PC-3 (cell line): ENCODE data around the gene ENTPD2. TPM values are rescaled to one million over a fixed set of nuclear protein-coding genes. Genes with fewer than 3 reads are reported as not detected.

Source experiments
- ATAC-seq: fragments of 200-7000 bp; cut with Tn5 transposase; 2 replicates; pipeline ENCODE4 v1.9.1; 2020; ENCODE audit warnings: mild to moderate bottlenecking, moderate library complexity
- BruUV-seq: library from RNA; stranded (reverse); fragments of 400-500 nt; replicated peaks from 2 replicates; lab custom pipeline; 2021; lab: Mats Ljungman, UMichigan
- CTCF ChIA-PET: fragments of 300-600 bp; sonication (Branson Sonifier 250); formaldehyde crosslinking; loops from one replicate; lab custom pipeline; 2022; ENCODE audit warnings: antibody characterized with exemption; lab: Charles Lee
- POLR2A ChIA-PET: fragments of 300-600 bp; sonication (Branson Sonifier 250); formaldehyde crosslinking; loops from one replicate; lab custom pipeline; 2022; ENCODE audit warnings: antibody characterized with exemption; ENCODE audit not compliant: unreplicated experiment; lab: Charles Lee
- DNase-seq: peaks from one replicate; pipeline ENCODE4 v3.0.0-alpha.2; 2015
- H2AFZ ChIP-seq: fragments of 300-600 bp; sonication (generic); 2 replicates; pipeline ENCODE4 v1.6.0; 2016; ENCODE audit warnings: antibody characterized with exemption, low read length
- H3F3A ChIP-seq: fragments of 300-600 bp; sonication (generic); one replicate; pipeline ENCODE4 v1.6.0; 2017; ENCODE audit warnings: antibody characterized with exemption, low read length, control low read depth, mild to moderate bottlenecking; ENCODE audit not compliant: unreplicated experiment
- H3K27ac ChIP-seq: fragments of 300-600 bp; sonication (generic); 2 replicates; pipeline ENCODE4 v1.5.1; 2016; ENCODE audit warnings: mild to moderate bottlenecking, low read length
- H3K27me3 ChIP-seq: fragments of 300-600 bp; sonication (generic); 2 replicates; pipeline ENCODE4 v1.6.1; 2016; ENCODE audit warnings: low read length, mixed read lengths
- H3K36me3 ChIP-seq: fragments of 300-600 bp; sonication (generic); 2 replicates; pipeline ENCODE4 v1.6.1; 2016; ENCODE audit warnings: low read depth, mixed run types, low read length, mixed read lengths
- H3K4me1 ChIP-seq: fragments of 300-600 bp; sonication (generic); 2 replicates; pipeline ENCODE4 v1.5.1; 2016; ENCODE audit warnings: low read length; ENCODE audit not compliant: insufficient read depth
- H3K4me2 ChIP-seq: fragments of 300-600 bp; sonication (generic); 2 replicates; pipeline ENCODE4 v1.6.0; 2016; ENCODE audit warnings: low read length
- H3K4me3 ChIP-seq: fragments of 300-600 bp; sonication (generic); 2 replicates; pipeline ENCODE4 v1.5.1; 2016; ENCODE audit warnings: mild to moderate bottlenecking, low read length, mixed read lengths
- H3K79me2 ChIP-seq: fragments of 300-600 bp; sonication (generic); 2 replicates; pipeline ENCODE4 v1.6.1; 2017; ENCODE audit warnings: low read length, mixed read lengths
- H3K9ac ChIP-seq: fragments of 300-600 bp; sonication (generic); 2 replicates; pipeline ENCODE4 v1.6.0; 2016; ENCODE audit warnings: mild to moderate bottlenecking, low read length
- H3K9me2 ChIP-seq: fragments of 300-600 bp; sonication (generic); replicated peaks from 2 replicates; pipeline ENCODE4 v1.6.1; 2016; ENCODE audit warnings: mixed run types, low read length, mixed read lengths
- H3K9me3 ChIP-seq: fragments of 300-600 bp; sonication (generic); 2 replicates; pipeline ENCODE4 v1.6.1; 2016; ENCODE audit warnings: low read length, mixed read lengths
- H4K20me1 ChIP-seq: fragments of 300-600 bp; sonication (generic); 2 replicates; pipeline ENCODE4 v1.6.1; 2016; ENCODE audit warnings: low read length, mixed read lengths
- EZH2 ChIP-seq: fragments of 300-600 bp; sonication (generic); IDR thresholded peaks from one replicate; pipeline ENCODE4 v1.6.1; 2017; ENCODE audit warnings: antibody characterized with exemption, mild to moderate bottlenecking, low read length; ENCODE audit not compliant: unreplicated experiment
- EZH2phosphoT487 ChIP-seq: fragments of 300-600 bp; sonication (generic); IDR thresholded peaks from 2 replicates; pipeline ENCODE4 v1.6.1; 2018; ENCODE audit warnings: mild to moderate bottlenecking, antibody characterized with exemption, low read length, borderline replicate concordance
- intact Hi-C: fragments of 100-400 bp; cut with micrococcal nuclease; formaldehyde crosslinking; loops from 2 replicates; pipeline ENCODE4 v1.9.0; 2023
- total RNA-seq: library from RNA; depleted of rRNA; stranded (reverse); fragments of >200 nt; gene quantifications from 2 replicates; pipeline ENCODE4 v1.2.3, GENCODE V29; 2014
- TF ChIP-seq, protein P1 (sequence below): fragments of 300-600 bp; sonication (generic); conservative IDR thresholded peaks from 2 replicates; pipeline ENCODE4 v1.5.1; 2017; ENCODE audit warnings: antibody characterized with exemption, low read depth, mild to moderate bottlenecking, low read length

Gene ENTPD2
- total RNA-seq, 1 experiment from 2014 or later, result 1.3 TPM

- no TSS peak for BruUV-seq
- Histone ChIP-seq H3K9ac (no peak overlapping the region), H3K4me3 (no peak overlapping the region), H3K4me1 (peaks cover 29% of the 10 kb centered on the region), H3K9me3 (no peaks in the 10 kb centered on the region), H3K36me3 (no peaks in the 10 kb centered on the region), H3K9me2 (no peaks in the 10 kb centered on the region), H3K4me2 (no peak overlapping the region), H4K20me1 (no peaks in the 10 kb centered on the region), H3K79me2 (peaks cover 18% of the 10 kb centered on the region), H3K27me3 (no peaks in the 10 kb centered on the region), H3F3A (no peaks in the 10 kb centered on the region), H2AFZ (no peak overlapping the region), H3K27ac (no peak overlapping the region)
- intact Hi-C loops, result no loop called here
- ChIA-PET CTCF (no interaction called here), POLR2A (no interaction called here)
- ATAC-seq, result no peak
- DNase-seq, result no peak
- TF ChIP-seq EZH2 (no peak), EZH2phosphoT487 (no peak)
- TF ChIP-seq, protein P1, sequence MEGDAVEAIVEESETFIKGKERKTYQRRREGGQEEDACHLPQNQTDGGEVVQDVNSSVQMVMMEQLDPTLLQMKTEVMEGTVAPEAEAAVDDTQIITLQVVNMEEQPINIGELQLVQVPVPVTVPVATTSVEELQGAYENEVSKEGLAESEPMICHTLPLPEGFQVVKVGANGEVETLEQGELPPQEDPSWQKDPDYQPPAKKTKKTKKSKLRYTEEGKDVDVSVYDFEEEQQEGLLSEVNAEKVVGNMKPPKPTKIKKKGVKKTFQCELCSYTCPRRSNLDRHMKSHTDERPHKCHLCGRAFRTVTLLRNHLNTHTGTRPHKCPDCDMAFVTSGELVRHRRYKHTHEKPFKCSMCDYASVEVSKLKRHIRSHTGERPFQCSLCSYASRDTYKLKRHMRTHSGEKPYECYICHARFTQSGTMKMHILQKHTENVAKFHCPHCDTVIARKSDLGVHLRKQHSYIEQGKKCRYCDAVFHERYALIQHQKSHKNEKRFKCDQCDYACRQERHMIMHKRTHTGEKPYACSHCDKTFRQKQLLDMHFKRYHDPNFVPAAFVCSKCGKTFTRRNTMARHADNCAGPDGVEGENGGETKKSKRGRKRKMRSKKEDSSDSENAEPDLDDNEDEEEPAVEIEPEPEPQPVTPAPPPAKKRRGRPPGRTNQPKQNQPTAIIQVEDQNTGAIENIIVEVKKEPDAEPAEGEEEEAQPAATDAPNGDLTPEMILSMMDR, result no peak
Measured at GRCh38 chr9:137082222-137082924, 28.5 kb upstream of the ENTPD2 start.

DNA sequence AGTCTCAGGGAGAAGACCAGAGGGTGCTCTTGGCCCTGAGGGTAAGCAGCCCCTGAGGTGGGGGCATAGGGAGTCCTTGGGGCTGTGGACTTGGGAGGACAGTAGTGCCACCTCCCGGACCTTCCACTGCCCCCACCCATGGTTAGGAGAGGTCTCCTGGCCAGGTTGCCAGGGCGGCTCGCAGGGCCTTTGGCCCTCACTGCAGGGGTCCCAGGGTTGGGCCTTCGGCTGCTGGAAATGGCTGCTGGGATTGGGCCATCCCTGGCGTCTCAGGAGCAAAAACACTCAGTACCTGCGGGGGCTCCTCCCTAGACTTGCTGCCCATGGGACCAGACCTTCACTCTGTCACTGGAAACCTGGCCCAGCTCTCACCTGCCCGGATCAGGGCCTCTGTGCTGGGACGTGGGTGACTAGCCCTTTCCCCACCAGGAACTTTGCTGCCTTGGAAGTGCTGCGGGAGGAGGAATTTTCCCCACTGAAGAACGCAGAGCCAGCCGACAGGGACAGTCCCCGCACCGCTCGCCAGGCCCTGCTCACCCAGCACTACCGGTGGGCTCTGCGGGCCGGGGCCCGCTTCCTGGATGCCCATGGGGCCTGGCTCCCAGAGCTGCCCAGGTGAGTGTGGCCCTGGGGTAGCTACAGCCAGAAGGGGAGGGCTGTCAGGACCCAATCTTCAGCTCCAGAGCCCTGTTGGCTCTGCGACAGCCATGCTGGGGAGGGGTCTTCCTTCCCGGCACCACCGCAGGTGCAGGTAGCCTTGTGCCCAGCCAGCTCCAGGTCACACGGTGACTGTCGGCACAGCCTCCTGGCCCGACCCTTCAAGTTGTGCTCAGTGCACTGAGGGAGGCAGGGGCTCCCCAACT lies 26.6 kb upstream of the ENTPD2 start:
- H3K4me3 ChIP-seq, result no peak overlapping the region
- no peak for DNase-seq
- no peaks in the 10 kb centered on the region for H3F3A ChIP-seq
- no peaks in the 10 kb centered on the region for H3K36me3 ChIP-seq
- POLR2A ChIA-PET, result no interaction called here
- peaks cover 19% of the 10 kb centered on the region for H3K4me1 ChIP-seq
- no TSS peak for BruUV-seq
- no peaks in the 10 kb centered on the region for H3K27me3 ChIP-seq
- H3K9me2 ChIP-seq, result no peaks in the 10 kb centered on the region
- no peak overlapping the region for H2AFZ ChIP-seq
- H3K9me3 ChIP-seq, result no peaks in the 10 kb centered on the region
- no peaks in the 10 kb centered on the region for H4K20me1 ChIP-seq
- H3K27ac ChIP-seq, result no peak overlapping the region
- no peak for TF ChIP-seq EZH2
- TF ChIP-seq, protein P1, result no peak
- CTCF ChIA-PET, result no interaction called here
- no peak overlapping the region for H3K9ac ChIP-seq
- H3K4me2 ChIP-seq, result no peak overlapping the region
- ATAC-seq, result no peak
- intact Hi-C loops, result no loop called here
- peaks cover 8% of the 10 kb centered on the region; the same call in 1 of the 2 replicates for H3K79me2 ChIP-seq

GRCh38 chr9:137079401-137079787 lies 25.5 kb upstream of the ENTPD2 start:
- Histone ChIP-seq H3K4me3 (no peak overlapping the region), H3K9ac (no peak overlapping the region), H3K4me2 (no peak overlapping the region), H3K4me1 (peaks cover 16% of the 10 kb centered on the region), H3K27ac (no peak overlapping the region), H4K20me1 (no peaks in the 10 kb centered on the region), H2AFZ (no peak overlapping the region), H3K79me2 (peaks cover 8% of the 10 kb centered on the region; the same call in 1 of the 2 replicates), H3K36me3 (no peaks in the 10 kb centered on the region), H3K27me3 (no peaks in the 10 kb centered on the region), H3K9me3 (no peaks in the 10 kb centered on the region), H3F3A (no peaks in the 10 kb centered on the region), H3K9me2 (no peaks in the 10 kb centered on the region)
- no peak for DNase-seq
- TF ChIP-seq EZH2phosphoT487, result no peak
- TF ChIP-seq, protein P1, result no peak
- ChIA-PET POLR2A (no interaction called here), CTCF (no interaction called here)
- intact Hi-C loops, result no loop called here
- no peak for ATAC-seq
- no TSS peak for BruUV-seq
